Loucy (cell line): ENCODE data around the gene FTO.

ENCODE experiments used
- H2AFZ ChIP-seq: fragments of 200-600 bp; sonication (generic); 2 replicates; pipeline ENCODE4 v1.6.0; 2016; ENCODE audit warnings: antibody characterized with exemption, mild to moderate bottlenecking, low read length, moderate library complexity
- H3F3A ChIP-seq: fragments of 200-600 bp; 2 replicates; pipeline ENCODE4 v1.6.0; 2016; ENCODE audit warnings: antibody characterized with exemption, low read depth, mild to moderate bottlenecking
- H3K27me3 ChIP-seq: fragments of 200-600 bp; sonication (generic); 2 replicates; pipeline ENCODE4 v1.6.1; 2014; ENCODE audit warnings: low read length, mild to moderate bottlenecking; ENCODE audit not compliant: insufficient read depth, poor library complexity, severe bottlenecking
- H3K36me3 ChIP-seq: fragments of 200-600 bp; sonication (generic); 2 replicates; pipeline ENCODE4 v1.6.1; 2016; ENCODE audit warnings: low read length; ENCODE audit not compliant: insufficient read depth
- H3K4me1 ChIP-seq: fragments of 200-600 bp; sonication (generic); 2 replicates; pipeline ENCODE4 v1.5.1; 2014; ENCODE audit warnings: low read length, mild to moderate bottlenecking; ENCODE audit not compliant: insufficient read depth, poor library complexity, severe bottlenecking
- H3K4me2 ChIP-seq: fragments of 200-600 bp; sonication (generic); 2 replicates; pipeline ENCODE4 v1.6.0; 2014; ENCODE audit warnings: antibody characterized with exemption, low read length, low read depth, mild to moderate bottlenecking; ENCODE audit not compliant: poor library complexity, severe bottlenecking
- H3K4me3 ChIP-seq: fragments of 200-600 bp; sonication (generic); 2 replicates; pipeline ENCODE4 v1.5.1; 2014; ENCODE audit warnings: low read length, mild to moderate bottlenecking, mixed read lengths; ENCODE audit not compliant: poor library complexity, severe bottlenecking
- H3K79me2 ChIP-seq: fragments of 200-600 bp; sonication (generic); 2 replicates; pipeline ENCODE4 v1.6.1; 2014; ENCODE audit warnings: low read length; ENCODE audit not compliant: insufficient read depth
- H3K9ac ChIP-seq: fragments of 200-600 bp; sonication (generic); 2 replicates; pipeline ENCODE4 v1.6.0; 2014; ENCODE audit warnings: mild to moderate bottlenecking, low read depth, low read length, moderate library complexity; ENCODE audit not compliant: poor library complexity, severe bottlenecking
- H3K9me2 ChIP-seq: fragments of 200-600 bp; sonication (generic); replicated peaks from 2 replicates; pipeline ENCODE4 v1.6.1; 2016; ENCODE audit warnings: low read depth, low read length, mixed read lengths
- H3K9me3 ChIP-seq: fragments of 200-600 bp; sonication (generic); 2 replicates; pipeline ENCODE4 v1.6.1; 2014; ENCODE audit warnings: mild to moderate bottlenecking, antibody characterized with exemption, low read length, low read depth; ENCODE audit not compliant: insufficient read depth
- H4K20me1 ChIP-seq: fragments of 200-600 bp; sonication (generic); 2 replicates; pipeline ENCODE4 v1.6.0; 2014; ENCODE audit warnings: antibody characterized with exemption, low read length, mild to moderate bottlenecking; ENCODE audit not compliant: insufficient read depth, poor library complexity, severe bottlenecking
- CTCF ChIP-seq: fragments of 200-600 bp; sonication (generic); conservative IDR thresholded peaks from 2 replicates; pipeline ENCODE4 v1.5.1; 2014; ENCODE audit warnings: mild to moderate bottlenecking, antibody characterized with exemption, low read length
- EZH2phosphoT487 ChIP-seq: fragments of 200-600 bp; IDR thresholded peaks from 2 replicates; pipeline ENCODE4 v1.6.1; 2018; ENCODE audit warnings: antibody characterized with exemption, mild to moderate bottlenecking, moderate library complexity, borderline replicate concordance

The FTO gene

GRCh38 chr16:53711390-53711789 is 7.4 kb downstream of the FTO start:
- Histone ChIP-seq H3K9me3 (no peaks in the 10 kb centered on the region), H3K36me3 (no peaks in the 10 kb centered on the region), H3K4me2 (no peak overlapping the region), H3K79me2 (peaks cover 59% of the 10 kb centered on the region), H3K27me3 (no peaks in the 10 kb centered on the region), H3K9ac (no peak overlapping the region), H3K4me1 (peaks cover 36% of the 10 kb centered on the region), H3K4me3 (no peak overlapping the region), H3K9me2 (no peaks in the 10 kb centered on the region), H4K20me1 (no peaks in the 10 kb centered on the region), H3F3A (no peaks in the 10 kb centered on the region), H2AFZ (no peak overlapping the region)
- no peak for TF ChIP-seq EZH2phosphoT487
- TF ChIP-seq CTCF, result no peak

- Histone ChIP-seq H3K4me3 (no peak overlapping the region), H3K4me2 (no peak overlapping the region), H4K20me1 (no peaks in the 10 kb centered on the region), H3K4me1 (peaks cover 30% of the 10 kb centered on the region), H3K9ac (no peak overlapping the region), H3K9me3 (no peaks in the 10 kb centered on the region), H3F3A (no peaks in the 10 kb centered on the region), H2AFZ (no peak overlapping the region), H3K36me3 (no peaks in the 10 kb centered on the region), H3K9me2 (no peaks in the 10 kb centered on the region), H3K79me2 (peaks cover 53% of the 10 kb centered on the region), H3K27me3 (no peaks in the 10 kb centered on the region)
- TF ChIP-seq EZH2phosphoT487 (no peak), CTCF (no peak)
These were observed 8.1 kb downstream of the FTO start for GRCh38 chr16:53712065-53712464.

DNA sequence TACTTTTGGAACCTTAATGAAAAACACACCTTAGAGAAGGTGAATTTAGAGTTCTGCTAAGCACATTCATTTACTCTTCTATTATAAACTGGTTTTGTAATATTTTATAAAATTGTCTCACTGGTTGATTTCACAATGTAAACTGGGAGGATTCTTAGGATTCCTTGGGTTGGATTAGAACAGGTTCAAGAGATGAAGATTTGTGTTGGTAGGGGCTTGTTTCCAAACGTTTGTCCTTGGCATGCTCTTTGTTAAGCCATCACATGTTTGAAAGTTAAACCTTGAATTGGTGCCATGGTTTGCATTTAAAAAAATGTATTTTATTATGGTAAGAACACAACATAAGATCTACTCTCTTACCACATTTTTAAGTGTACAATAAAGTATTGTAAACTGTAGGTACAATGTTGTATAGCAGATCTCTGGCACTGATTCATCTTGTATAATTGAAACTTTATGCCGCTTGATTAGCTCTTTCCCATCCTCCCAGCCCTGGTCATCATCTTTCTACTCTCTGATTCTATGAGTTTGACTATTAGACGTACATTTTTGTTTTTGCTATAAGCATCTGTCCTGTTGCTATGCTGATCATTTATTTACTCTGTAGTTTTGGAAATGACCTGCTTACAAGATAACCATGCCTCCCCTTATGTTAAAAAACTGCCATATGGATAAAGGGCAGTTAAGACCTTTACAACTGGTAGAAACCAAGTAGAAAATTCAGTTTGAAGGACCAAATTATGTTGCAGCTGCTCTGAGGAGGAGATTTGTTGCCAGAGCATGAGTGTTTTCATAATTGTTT is 9.6 kb downstream of the FTO start:
- Histone ChIP-seq H3F3A (no peaks in the 10 kb centered on the region), H3K9ac (no peak overlapping the region), H3K4me3 (no peak overlapping the region)

More for the DNA sequence above, 9.6 kb downstream of the FTO start:
- no peaks in the 10 kb centered on the region for H3K36me3 ChIP-seq
- H3K4me1 ChIP-seq, result peaks cover 21% of the 10 kb centered on the region
- no peak overlapping the region for H3K4me2 ChIP-seq
- no peak for TF ChIP-seq CTCF
- no peak for TF ChIP-seq EZH2phosphoT487
- H3K9me2 ChIP-seq, result no peaks in the 10 kb centered on the region
- no peak overlapping the region for H2AFZ ChIP-seq
- no peaks in the 10 kb centered on the region for H3K9me3 ChIP-seq
- H3K27me3 ChIP-seq, result no peaks in the 10 kb centered on the region
- H3K79me2 ChIP-seq, result peaks cover 56% of the 10 kb centered on the region
- H4K20me1 ChIP-seq, result no peaks in the 10 kb centered on the region
